ENCODE measurements around the gene TMEM198. TPM values are rescaled to one million over a fixed set of nuclear protein-coding genes. Genes with fewer than 3 reads are reported as not detected.

The TMEM198 gene
- polyA plus RNA-seq, 1 donor (not counting 4 experiments of a cell fraction or from before 2014, with no cell fraction given) = 0.81 TPM

DNA sequence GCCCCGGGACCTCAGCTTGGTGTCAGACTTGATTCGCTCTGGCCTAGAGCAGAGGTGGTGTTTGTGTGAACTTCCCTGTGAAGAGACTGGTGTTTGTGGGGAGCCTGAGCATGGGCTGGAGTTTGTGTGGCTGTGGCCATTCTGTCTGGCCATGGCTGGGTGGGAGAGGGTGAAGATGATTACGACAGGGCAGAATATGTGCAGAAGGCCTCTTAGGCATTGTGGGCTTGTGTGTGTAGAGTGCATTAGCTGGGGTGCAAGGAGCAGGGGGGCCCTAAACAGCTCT is 17.0 kb downstream of the TMEM198 start:
- H3K79me2 ChIP-seq (ENCODE audit: control insufficient read depth, insufficient read depth, low read length) = no peaks in the 10 kb centered on the region
- FAIRE-seq = no peak
- H3K27me3 ChIP-seq (ENCODE audit: control insufficient read depth, extremely low read depth, insufficient read depth, low read length) = no peaks in the 10 kb centered on the region
- H3K9ac ChIP-seq (ENCODE audit: control insufficient read depth, extremely low read depth, insufficient read depth, low read length) = no peak overlapping the region
- no peaks in the 10 kb centered on the region for H3K9me3 ChIP-seq (ENCODE audit: control insufficient read depth, low read depth, low read length)
- DNase-seq (ENCODE audit: low read depth, low spot score) = no peak
- no peak overlapping the region for H3K4me2 ChIP-seq (ENCODE audit: control insufficient read depth, extremely low read depth, insufficient read depth, low read depth, low read length)
- no peaks in the 10 kb centered on the region for H3K36me3 ChIP-seq (ENCODE audit: control insufficient read depth in 2 of 2, extremely low read depth in 1 of 2, insufficient read depth in 2 of 2, low read length in 2 of 2)
- no peak overlapping the region for H3K27ac ChIP-seq (ENCODE audit: control insufficient read depth, insufficient read depth, low read length)
- H3K4me1 ChIP-seq (ENCODE audit: control insufficient read depth, extremely low read depth, insufficient read depth, low read length) = no peaks in the 10 kb centered on the region
- TF ChIP-seq, protein P1, sequence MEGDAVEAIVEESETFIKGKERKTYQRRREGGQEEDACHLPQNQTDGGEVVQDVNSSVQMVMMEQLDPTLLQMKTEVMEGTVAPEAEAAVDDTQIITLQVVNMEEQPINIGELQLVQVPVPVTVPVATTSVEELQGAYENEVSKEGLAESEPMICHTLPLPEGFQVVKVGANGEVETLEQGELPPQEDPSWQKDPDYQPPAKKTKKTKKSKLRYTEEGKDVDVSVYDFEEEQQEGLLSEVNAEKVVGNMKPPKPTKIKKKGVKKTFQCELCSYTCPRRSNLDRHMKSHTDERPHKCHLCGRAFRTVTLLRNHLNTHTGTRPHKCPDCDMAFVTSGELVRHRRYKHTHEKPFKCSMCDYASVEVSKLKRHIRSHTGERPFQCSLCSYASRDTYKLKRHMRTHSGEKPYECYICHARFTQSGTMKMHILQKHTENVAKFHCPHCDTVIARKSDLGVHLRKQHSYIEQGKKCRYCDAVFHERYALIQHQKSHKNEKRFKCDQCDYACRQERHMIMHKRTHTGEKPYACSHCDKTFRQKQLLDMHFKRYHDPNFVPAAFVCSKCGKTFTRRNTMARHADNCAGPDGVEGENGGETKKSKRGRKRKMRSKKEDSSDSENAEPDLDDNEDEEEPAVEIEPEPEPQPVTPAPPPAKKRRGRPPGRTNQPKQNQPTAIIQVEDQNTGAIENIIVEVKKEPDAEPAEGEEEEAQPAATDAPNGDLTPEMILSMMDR (optimal IDR thresholded peaks at IDR 0.05 in 1 of 3, IDR thresholded peaks at IDR 0.05 in 1 of 3, conservative IDR thresholded peaks at IDR 0.05 in 1 of 3; ENCODE audit: extremely low read depth in 1 of 3, insufficient read depth in 2 of 3, low read length in 3 of 3) = no peak
- TF ChIP-seq EZH2 (IDR thresholded peaks at IDR 0.05; ENCODE audit: low read length) = no peak
- H2AFZ ChIP-seq (ENCODE audit: control insufficient read depth, low read length) = no peak overlapping the region
- dilution Hi-C loops (cut with MboI; ENCODE audit: extremely low pct_ligation_motif_present, low sequenced_read_pairs) = no loop called here
- H4K20me1 ChIP-seq (ENCODE audit: control insufficient read depth, extremely low read depth, insufficient read depth, low read length) = no peaks in the 10 kb centered on the region
- H3K4me3 ChIP-seq (ENCODE audit: control insufficient read depth in 2 of 3, extremely low read depth in 1 of 3, insufficient read depth in 2 of 3, low read depth in 1 of 3, low read length in 3 of 3) = no peak overlapping the region
- no peaks in the 10 kb centered on the region for H3K9me1 ChIP-seq (ENCODE audit: control insufficient read depth, extremely low read depth, insufficient read depth, low read length)

DNA sequence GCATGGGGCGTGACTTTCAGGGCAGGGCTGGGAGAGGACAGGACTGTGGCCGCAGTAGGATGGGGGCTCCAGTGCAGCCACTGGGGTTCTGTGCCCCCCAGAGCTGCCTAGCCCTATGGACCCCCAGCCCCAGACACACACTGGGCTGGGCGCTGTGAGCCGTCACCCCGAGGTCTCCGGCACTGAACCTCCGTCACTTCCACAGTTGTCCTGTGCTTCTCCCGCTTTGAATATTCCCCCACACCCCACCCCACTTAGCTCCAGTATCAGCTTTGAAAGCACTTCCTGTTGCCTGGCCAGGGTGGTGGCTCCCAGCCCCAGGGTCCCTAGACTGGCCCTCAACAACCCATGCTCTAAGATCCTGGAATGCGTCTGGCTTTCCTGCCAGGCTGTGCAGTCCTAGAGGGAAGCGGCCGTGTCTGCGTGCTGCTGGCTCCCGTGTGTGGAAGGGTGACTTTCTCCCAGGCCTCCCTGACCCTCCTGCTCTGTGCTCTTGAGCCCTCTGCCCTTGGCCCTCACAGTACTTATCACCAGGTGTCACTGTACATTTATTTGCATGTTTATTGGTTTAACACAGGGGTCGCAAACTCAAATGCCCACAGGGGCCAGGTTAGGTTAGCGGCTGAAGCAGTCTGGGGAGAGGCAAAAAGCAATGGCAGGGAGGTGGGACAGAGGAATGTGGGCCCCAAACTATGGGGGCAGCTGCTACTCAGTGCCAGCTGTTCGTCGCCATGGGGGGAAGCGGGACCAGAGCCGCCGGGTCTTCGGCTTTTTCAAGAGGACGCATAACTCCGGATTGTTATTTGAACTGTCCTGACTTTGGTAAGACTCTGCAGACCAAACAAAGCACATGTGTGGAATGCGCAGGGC is 17.6 kb downstream of the TMEM198 start:
- Histone ChIP-seq H3K4me3 (ENCODE audit: control insufficient read depth in 2 of 3, extremely low read depth in 1 of 3, insufficient read depth in 2 of 3, low read depth in 1 of 3, low read length in 3 of 3) (no peak overlapping the region), H4K20me1 (ENCODE audit: control insufficient read depth, extremely low read depth, insufficient read depth, low read length) (no peaks in the 10 kb centered on the region), H3K4me2 (ENCODE audit: control insufficient read depth, extremely low read depth, insufficient read depth, low read depth, low read length) (no peak overlapping the region), H3K27me3 (ENCODE audit: control insufficient read depth, extremely low read depth, insufficient read depth, low read length) (no peaks in the 10 kb centered on the region), H3K4me1 (ENCODE audit: control insufficient read depth, extremely low read depth, insufficient read depth, low read length) (no peaks in the 10 kb centered on the region), H3K9ac (ENCODE audit: control insufficient read depth, extremely low read depth, insufficient read depth, low read length) (no peak overlapping the region), H2AFZ (ENCODE audit: control insufficient read depth, low read length) (no peak overlapping the region), H3K36me3 (ENCODE audit: control insufficient read depth in 2 of 2, extremely low read depth in 1 of 2, insufficient read depth in 2 of 2, low read length in 2 of 2) (no peaks in the 10 kb centered on the region), H3K9me3 (ENCODE audit: control insufficient read depth, low read depth, low read length) (no peaks in the 10 kb centered on the region), H3K27ac (ENCODE audit: control insufficient read depth, insufficient read depth, low read length) (no peak overlapping the region), H3K79me2 (ENCODE audit: control insufficient read depth, insufficient read depth, low read length) (no peaks in the 10 kb centered on the region), H3K9me1 (ENCODE audit: control insufficient read depth, extremely low read depth, insufficient read depth, low read length) (no peaks in the 10 kb centered on the region)
- no peak for TF ChIP-seq EZH2 (IDR thresholded peaks at IDR 0.05; ENCODE audit: low read length)
- TF ChIP-seq, protein P1 (optimal IDR thresholded peaks at IDR 0.05 in 1 of 3, IDR thresholded peaks at IDR 0.05 in 1 of 3, conservative IDR thresholded peaks at IDR 0.05 in 1 of 3; ENCODE audit: extremely low read depth in 1 of 3, insufficient read depth in 2 of 3, low read length in 3 of 3) = no peak
- dilution Hi-C loops (cut with MboI; ENCODE audit: extremely low pct_ligation_motif_present, low sequenced_read_pairs) = no loop called here
- no peak for FAIRE-seq
- DNase-seq (ENCODE audit: low read depth, low spot score) = no peak

Measured in keratinocyte (primary cell).